Left lobe of liver (tissue), 2 donors: Measurements from ENCODE around the gene CIAO2B. TPM values are rescaled to one million over a fixed set of nuclear protein-coding genes. Genes with fewer than 3 reads are reported as not detected.
"Not testable (repeated sequence)": the region's sequence is repeated elsewhere in the genome, so short reads cannot be mapped to it uniquely, and the experiment has no call there.

ENCODE experiments used
- ATAC-seq: fragments of 200-7000 bp; cut with Tn5 transposase; one replicate; pipeline ENCODE4 v1.9.1; 2020; ENCODE audit warnings: mild to moderate bottlenecking, moderate library complexity
- DNase-seq: peaks from one replicate; pipeline ENCODE4 v3.0.0-alpha.2; 2020; ENCODE audit warnings: low spot score
- total RNA-seq: library from RNA; stranded (reverse); gene quantifications from one replicate; pipeline ENCODE4 v1.2.1, GENCODE V29; 2021
- donor health status: DM: no; HTN: no; CAD: no; lungs with moderate emphysema.
- donor health status: DM: no; HTN: yes; CAD: no.

CIAO2B gene
- 42.6 TPM for total RNA-seq

DNA sequence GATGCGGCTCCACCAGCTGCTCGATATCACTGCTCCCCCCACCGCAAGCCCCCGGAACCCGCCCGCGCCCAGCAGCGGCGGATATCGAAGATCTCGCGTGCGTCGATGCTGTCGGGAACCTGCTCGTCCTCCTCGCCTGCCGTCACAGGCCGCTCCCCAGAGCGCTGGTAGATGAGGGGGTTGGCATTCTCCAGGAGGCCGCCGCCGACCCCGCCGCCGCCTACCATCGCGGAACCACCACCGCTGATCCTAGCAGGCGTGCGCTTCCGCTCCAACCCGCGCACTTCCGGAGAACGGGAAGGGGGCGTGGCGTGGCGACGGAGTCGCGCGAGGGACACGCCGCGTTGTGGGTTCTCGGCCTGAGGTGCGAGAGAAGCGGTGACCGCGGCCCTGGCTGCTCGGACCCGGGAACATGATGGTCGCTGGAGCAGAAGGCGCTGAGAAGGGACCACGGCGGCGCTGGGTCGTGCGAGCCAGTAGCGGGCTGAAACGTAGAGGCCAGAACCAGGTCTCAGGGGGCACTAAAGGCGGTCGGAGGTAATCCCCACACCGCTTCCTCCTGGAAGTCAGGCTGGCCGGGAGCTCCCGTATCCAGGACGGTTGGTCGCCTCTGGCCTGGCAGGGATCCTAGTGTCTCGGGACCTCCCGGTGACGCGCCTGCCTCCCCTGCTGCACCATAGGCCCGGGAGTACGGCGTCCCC is at the start of gene CIAO2B:
TSS of gene CIAO2B (minus strand) at position 265 of the 701 bp plus-strand sequence. CDS start at position 227, 38 bp downstream.
- peak; percentile 68 for ATAC-seq
- peak; percentile 95 for DNase-seq

DNA sequence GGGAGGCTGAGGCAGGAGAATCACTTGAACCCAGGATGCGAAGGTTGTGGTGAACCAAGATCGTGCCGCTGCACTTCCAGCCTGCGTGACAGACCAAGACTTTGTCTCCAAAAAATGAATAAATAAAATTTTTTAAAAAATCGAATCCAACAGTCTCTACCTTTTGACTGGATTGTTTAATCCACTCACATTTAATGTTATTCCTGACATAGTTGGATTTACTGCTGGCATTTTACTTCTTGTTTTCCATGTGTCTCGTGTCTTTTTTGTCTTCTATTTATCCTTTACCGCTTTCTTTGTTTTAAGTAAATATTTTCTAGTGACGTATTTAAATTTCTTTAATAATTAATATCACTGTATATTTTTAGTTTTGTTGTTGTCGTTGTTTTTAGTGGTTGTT is 48.8 kb upstream of the CIAO2B start:
- DNase-seq (no peak), ATAC-seq (no peak)

GRCh38 chr16:66979011-66979717 is 45.0 kb upstream of the CIAO2B start:
- ATAC-seq (no peak), DNase-seq (no peak)

DNA sequence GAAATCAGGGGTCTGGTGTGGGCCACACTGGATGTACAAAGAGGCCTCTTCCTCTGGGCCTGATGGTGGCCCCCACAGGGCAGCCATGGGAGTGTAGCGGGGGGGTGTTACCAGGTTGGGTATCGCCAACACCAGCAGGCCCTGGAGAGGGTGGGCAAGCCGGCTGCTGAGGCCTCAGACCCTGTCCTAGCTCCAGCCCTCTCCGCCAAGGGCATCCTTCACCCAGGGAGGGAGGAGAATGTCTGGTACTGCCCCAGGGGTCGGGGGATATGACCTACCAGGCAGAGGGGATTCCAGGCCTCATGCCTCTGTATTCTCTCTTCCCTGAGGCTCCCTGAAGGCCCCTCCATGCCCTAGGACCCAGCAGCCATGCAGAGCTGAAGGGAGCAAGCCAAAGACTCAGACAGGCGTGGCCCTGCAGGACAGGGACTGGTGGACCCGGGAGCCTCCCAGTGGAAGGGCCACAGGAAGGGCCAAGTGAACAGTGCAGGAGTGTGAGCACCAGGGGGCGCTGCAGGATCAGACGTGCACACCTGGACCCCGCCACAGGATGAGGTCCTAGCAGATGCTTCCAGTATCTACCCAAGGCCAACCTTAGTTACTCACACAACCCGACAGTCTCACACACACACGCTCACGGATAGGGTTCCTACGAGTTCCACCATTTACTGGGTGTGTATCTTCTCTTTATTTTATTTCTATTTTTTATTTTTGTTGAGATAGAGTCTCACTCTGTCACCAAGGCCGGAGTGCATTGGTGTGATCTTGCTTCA is 43.3 kb upstream of the CIAO2B start:
- peak; percentile 96 for ATAC-seq
- peak; percentile 92 for DNase-seq

- DNase-seq (no peak), ATAC-seq (peak; percentile 30)
Measured at GRCh38 chr16:66976746-66977145, 42.5 kb upstream of the CIAO2B start.

- DNase-seq (no peak), ATAC-seq (no peak)
Measured at GRCh38 chr16:66975302-66975893, 41.2 kb upstream of the CIAO2B start.

DNA sequence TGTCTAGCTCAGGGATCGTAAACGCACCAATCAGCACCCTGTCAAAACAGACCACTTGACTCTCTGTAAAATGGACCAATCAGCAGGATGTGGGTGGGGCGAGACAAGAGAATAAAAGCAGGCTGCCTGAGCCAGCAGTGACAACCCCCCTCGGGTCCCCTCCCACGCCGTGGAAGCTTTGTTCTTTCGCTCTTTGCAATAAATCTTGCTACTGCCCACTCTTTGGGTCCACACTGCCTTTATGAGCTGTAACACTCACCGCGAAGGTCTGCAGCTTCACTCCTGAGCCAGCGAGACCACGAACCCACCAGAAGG is 40.7 kb upstream of the CIAO2B start:
- not testable (repeated sequence) for DNase-seq, ATAC-seq

DNA sequence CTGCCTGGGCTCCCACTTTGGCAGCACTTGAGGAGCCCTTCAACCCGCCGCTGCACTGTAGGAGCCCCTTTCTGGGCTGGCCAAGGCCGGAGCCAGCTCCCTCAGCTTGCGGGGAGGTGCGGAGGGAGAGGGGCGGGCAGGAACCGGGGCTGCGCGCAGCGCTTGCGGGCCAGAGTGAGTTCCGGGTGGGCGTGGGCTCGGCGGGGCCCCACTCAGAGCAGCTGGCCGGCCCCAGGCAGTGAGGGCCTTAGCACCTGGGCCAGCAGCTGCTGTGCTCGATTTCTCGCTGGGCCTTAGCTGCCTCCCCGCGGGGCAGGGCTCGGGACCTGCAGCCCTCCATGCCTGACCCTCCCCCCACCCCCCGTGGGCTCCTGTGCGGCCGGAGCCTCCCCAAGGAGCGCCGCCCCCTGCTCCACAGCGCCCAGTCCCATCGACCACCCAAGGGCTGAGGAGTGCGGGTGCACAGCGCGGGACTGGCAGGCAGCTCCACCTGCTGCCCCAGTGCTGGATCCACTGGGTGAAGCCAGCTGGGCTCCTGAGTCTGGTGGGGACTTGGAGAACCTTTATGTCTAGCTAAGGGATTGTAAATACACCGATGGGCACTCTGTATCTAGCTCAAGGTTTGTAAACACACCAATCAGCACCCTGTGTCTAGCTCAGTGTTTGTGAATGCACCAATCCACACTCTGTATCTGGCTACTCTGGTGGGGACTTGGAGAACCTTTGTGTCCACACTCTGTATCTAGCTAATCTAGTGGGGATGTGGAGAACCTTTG is 40.1 kb upstream of the CIAO2B start:
- not testable (repeated sequence) for ATAC-seq, DNase-seq

DNA sequence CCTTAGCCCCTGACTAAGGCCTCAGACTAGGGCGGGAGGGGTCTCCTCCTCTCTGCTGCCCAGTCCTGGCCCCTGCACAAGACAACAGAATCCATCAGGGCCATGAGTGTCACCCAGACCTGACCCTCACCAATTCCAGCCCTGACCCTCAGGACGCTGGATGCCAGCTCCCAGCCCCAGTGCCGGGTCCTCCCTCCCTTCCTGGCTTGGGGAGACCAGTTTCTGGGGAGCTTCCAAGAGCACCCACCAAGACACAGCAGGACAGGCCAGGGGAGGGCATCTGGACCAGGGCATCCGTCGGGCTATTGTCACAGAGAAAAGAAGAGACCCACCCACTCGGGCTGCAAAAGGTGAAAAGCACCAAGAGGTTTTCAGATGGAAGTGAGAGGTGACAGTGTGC is 39.5 kb upstream of the CIAO2B start:
- ATAC-seq (no peak), DNase-seq (no peak)

DNA sequence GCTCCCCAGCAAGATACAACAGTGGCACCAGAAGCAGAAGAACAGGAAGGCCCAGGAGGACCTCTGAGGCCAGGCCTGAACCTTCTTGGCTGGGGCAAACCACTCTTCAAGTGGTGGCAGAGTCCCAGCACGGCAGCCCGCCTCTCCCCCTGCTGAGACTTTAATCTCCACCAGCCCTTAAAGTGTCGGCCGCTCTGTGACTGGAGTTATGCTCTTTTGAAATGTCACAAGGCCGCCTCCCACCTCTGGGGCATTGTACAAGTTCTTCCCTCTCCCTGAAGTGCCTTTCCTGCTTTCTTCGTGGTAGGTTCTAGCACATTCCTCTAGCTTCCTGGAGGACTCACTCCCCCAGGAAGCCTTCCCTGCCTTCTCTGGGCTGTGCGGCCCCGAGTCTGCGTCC is 38.8 kb upstream of the CIAO2B start:
- no peak for ATAC-seq
- no peak for DNase-seq

DNA sequence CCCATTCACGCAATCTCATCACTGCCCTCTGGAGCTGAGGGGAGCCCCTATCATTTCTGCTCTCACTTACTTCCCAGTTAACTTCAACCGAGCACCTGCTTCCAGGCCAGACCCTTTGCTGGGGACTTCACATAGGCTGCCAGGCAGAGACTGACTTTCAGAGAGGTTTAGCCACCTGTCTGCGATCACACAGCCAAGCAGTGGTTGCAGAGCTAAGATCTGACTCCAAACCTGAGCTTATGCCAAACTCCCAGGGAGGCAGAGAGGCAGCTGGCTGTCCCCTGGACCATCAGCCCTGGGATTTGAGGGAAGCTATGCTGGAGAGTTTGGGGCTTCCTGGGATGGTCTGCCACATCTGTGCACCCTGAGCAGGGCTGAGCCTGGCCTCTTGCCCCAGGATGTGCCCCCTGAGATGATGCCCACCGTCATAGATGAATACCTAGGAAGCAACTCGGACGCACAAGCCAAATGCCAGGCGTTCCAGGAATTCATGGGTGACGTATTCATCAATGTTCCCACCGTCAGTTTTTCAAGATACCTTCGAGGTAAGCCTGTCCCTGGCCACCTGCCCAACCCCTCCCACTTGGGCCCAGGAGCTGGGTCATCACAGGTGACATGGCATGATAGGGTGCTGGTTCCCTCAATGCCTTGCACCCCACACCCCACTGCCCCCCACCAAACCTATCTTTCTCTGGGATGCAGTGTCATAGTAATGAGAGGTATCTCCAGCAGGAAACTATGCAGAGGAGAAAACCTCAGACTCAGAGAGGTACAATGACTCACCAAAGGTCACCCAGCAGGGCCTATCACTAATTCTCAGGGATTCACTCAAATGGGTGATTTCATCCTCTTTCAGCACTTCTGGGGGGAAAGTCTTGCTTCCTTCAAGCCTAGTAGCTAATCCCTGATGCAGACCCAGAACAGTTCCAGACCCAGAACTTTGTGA is 36.8 kb upstream of the CIAO2B start:
- ATAC-seq (no peak), DNase-seq (no peak)

GRCh38 chr16:66968847-66969246 is 34.6 kb upstream of the CIAO2B start:
- peak; percentile 12 for ATAC-seq
- DNase-seq, result no peak

GRCh38 chr16:66964049-66964448 is 29.8 kb upstream of the CIAO2B start:
- DNase-seq (peak; percentile 91), ATAC-seq (peak; percentile 74)

GRCh38 chr16:66961914-66962313 is 27.7 kb upstream of the CIAO2B start:
- ATAC-seq (peak; percentile 66), DNase-seq (peak; percentile 88)

GRCh38 chr16:66961065-66961744 is 27.0 kb upstream of the CIAO2B start, which contains the start of gene CES3:
Gene CES3, plus strand, starts transcription at chr16:66961266. Its CDS starts 42 bp downstream, at chr16:66961308.
- peak; percentile 70 for ATAC-seq
- peak; percentile 79 for DNase-seq

DNA sequence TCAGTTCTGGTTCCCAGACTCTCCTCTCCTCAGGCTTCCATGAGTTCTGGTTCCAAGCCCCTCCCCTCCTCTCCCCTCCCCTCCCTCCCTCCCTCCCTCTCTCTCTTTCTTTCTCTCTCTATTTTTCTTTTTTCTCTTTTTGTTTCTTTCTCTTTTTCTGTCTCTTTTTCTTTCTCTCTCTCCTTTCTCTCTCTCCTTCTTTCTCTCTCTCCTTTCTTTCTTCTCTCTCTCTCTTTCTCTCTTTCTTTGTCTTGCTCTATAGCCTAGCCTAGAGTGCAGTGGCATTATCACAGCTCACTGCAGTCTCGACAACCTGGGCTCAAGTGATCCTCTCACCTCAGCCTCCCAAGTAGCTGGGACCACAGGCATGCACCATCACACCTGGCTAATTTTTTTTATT is 26.1 kb upstream of the CIAO2B start:
- ATAC-seq, result no peak

GRCh38 chr16:66959704-66960161 is 25.5 kb upstream of the CIAO2B start:
- ATAC-seq, result no peak
- DNase-seq, result no peak

More for the DNA sequence above, 26.1 kb upstream of the CIAO2B start:
- no peak for DNase-seq

DNA sequence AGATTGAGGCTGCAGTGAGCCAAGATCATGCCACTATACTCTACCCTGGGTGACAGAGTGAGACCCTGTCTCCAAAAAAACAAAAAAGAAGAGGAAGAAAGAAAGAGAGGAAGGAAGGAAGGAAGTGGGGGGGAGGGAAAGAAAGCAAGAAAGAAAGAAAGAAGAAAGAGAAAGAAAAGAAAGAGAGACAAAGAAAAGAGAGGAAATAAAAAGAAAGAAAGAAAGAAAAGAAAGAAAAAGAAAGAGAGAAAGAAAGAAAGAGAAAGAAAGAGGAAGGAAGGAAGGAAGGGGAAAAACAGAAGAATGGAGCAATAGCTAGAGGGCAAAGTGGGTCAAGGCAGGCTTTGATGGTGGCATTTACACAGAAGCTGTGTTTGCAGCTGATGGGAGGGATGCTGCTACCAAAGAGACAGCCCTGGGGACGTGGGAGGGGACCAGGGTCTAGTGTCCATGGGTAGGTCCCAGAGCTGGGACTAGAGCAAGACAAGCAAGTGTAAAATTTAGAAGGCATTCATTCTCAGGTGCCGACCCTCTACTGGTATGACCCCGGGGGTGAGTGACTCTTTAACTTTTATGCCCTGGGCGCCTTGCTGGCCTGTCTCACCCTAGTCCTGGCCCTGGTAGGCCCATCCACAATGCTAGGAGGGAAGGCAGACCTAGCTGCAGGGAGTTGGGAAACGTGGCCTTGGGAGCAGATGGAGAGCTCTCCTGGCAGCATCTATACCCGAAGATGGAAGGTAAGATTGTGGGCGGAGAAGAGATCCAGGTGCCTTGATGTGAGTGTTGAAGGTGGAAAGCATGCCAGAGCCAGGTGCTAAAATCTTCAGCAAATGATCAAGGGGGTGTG is 24.9 kb upstream of the CIAO2B start:
- ATAC-seq, result no peak
- DNase-seq, result no peak
